ENCODE results near the gene NEUROD2.

Gene NEUROD2

GRCh38 chr17:39580082-39580468 is 27.6 kb downstream of the NEUROD2 start:
- no peak for DNase-seq (ENCODE audit: low spot score)

GRCh38 chr17:39579318-39580081 is 28.2 kb downstream of the NEUROD2 start:
- peak; percentile 41 for DNase-seq (ENCODE audit: low spot score)

- DNase-seq (ENCODE audit: low spot score): no peak
These were observed 29.4 kb downstream of the NEUROD2 start for GRCh38 chr17:39578272-39578671.

DNA sequence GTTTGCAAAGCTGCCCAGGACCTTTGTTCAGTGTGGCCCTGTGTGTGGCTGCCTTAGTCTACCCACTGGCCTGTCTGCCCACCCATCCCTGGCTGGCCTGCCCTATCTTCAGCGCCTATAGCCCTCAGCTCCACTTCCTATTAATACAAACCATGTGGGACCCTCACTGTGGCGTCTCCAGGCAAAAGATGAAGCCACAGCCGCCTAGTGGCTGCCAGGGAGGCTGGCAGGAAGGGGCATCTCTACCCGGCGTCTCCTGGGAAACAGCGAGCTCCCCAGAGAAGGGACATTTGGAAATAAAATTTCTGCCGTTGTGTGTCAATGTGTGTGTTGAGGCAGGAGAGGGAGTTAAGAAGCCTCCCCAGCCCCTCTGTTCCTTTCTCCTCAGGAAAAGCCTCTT is 31.5 kb downstream of the NEUROD2 start:
- peak; percentile 90 for DNase-seq (ENCODE audit: low spot score)

- peak; percentile 89 for DNase-seq (ENCODE audit: low spot score)
These were observed 34.0 kb downstream of the NEUROD2 start for GRCh38 chr17:39573447-39574298.

DNA sequence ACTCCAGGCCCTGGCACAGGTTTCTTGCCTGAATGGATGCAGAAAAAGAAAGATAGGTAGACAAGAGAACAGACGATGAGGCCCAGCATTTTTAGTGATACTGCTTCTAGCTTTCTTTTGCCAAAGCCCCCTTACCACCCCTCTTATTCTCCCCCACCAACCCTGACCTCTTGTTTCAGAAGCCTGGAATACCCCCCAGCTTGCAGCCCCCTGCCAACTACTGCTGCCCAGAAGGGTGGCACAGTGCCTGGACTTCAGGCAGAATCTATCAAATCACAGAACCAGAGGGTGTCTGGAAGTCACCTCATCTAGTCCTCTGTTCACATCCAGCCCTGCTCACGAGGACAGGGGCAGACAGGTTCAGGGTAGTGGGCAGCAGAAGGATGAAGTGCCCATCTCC is 35.6 kb downstream of the NEUROD2 start:
- DNase-seq (ENCODE audit: low spot score): no peak

GRCh38 chr17:39569126-39569525 is 38.6 kb downstream of the NEUROD2 start:
- DNase-seq (ENCODE audit: low spot score): no peak

GRCh38 chr17:39568702-39569101 is 39.0 kb downstream of the NEUROD2 start:
- DNase-seq (ENCODE audit: low spot score): no peak

DNA sequence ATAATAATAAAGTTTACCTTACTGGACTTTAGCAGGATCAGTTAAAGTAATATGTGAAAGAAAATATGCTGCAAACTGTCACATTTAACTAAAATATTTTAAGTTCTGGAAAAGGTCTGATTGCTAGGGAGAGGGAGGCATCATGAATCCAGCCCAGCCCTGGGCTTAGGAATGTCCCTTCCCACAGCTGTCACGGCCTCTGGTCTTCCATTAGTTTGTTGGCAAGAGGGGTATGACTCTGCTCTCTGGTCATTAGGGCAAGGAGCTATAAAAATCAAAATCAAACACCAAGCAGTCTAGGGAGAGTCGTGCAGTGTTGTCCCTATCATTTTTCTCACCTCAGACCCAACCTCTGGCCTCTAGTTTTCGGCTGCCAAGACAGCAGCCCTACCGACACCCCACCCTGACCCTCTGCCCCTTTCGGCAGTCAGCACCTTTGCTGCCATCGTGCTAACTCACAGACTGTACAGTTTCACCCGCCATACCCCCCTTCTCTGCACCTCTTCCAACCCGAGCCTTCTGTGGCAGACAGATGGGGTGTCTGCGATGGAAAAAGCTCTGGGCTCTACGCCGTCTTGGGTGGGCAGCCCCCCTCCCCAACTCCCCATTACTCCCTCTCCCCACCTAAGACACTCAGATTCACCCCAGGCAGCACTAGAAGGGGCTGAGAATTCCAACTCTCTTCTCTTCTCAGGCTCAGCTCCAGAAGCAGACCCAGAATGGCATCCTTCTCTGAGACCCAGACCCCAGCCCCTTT is 41.4 kb downstream of the NEUROD2 start:
- DNase-seq (ENCODE audit: low spot score): no peak

- peak; percentile 81 for DNase-seq (ENCODE audit: low spot score)
These were observed 43.4 kb downstream of the NEUROD2 start for GRCh38 chr17:39564211-39564848.

DNA sequence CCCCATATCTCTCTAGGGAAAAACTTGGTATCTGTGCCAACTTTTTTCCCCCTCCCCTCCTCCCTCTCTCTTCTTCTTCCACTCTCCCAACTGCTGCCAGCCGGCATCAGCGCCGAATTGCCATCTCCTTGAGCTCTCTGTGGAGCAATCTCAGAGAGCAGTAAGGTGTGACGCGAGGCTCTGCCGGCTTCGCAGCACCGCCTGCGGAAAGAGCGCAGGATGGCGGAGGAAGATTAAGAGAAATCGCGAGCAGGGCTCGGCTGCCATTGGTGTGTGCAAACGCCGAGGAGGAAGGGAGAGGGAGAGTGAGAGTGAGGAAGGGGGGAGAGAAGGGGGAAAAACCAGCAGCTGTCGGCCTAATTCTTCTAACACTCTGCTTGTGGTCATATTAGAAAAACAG is 44.2 kb downstream of the NEUROD2 start:
- DNase-seq (ENCODE audit: low spot score): peak; percentile 96

DNA sequence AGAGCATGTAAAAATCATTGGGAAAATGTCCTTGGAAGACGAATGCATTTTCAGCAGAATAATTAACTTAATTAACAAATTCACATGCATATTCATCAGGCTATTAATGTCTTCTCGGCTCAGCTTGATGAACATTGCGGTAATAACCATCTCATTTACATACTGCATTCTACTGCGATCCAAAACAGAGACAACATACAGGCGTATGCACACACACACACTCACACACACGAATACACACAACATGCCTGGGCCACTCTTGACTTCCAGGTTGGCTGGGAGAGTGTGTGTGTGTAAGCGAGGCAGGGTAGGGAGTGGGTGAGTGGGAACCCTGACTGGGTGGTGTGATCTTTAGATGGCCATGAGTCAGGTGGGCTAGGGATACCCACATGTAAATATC is 44.7 kb downstream of the NEUROD2 start:
- DNase-seq (ENCODE audit: low spot score): peak; percentile 67

DNA sequence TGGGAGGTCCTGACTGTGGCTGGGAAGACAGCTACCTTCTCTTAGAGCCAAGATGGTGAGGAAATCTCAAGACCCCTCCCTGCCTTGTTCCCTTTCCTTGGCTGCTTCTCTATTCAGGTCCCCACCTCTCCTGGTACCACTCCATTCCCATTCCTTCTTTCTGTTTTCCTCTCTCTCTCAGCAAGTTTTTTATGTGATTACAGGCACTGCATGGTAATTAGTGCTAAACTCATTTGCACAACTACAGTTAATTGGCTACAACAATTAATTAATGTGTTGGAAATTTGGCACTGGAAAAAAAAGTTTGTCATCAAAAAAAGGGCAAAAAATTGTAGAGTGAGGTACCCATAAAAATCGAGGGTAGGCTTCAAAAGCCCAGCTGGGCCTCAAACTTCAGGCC is 45.3 kb downstream of the NEUROD2 start:
- no peak for DNase-seq (ENCODE audit: low spot score)

- DNase-seq (ENCODE audit: low spot score): no peak
These were observed 51.3 kb downstream of the NEUROD2 start for GRCh38 chr17:39556423-39556822.

GRCh38 chr17:39555368-39555767 is 52.4 kb downstream of the NEUROD2 start:
- DNase-seq (ENCODE audit: low spot score): no peak
